Measurements from ENCODE around the gene PANK2.
"Not testable (repeated sequence)": the region's sequence is repeated elsewhere in the genome, so short reads cannot be mapped to it uniquely, and the experiment has no call there.

Gene PANK2

GRCh38 chr20:3935295-3935955, 46.2 kb downstream of the PANK2 start:
- H3K4me3 ChIP-seq (ENCODE audit: low read length): no peak overlapping the region
- TF ChIP-seq ZNF274 (IDR thresholded peaks at IDR 0.05; ENCODE audit: low read depth, low read length): no peak

DNA sequence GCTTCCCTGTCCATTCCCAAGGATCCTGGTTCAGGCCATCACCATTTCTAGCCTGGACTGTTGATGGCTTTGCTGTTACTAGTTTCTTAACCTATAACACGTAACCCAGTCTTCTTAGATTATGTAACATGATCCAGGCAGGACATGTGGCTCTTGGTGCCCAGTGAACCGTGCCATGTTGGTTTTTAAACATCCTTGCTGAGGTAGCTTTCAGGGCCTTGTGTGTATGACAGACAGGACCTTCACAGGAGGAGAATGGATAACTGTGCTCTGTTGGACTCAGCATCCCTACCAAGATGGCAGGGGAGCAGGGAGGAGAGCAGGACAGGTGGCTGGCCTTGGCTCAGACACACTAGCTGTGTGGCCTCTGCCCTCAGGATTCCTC, 46.8 kb downstream of the PANK2 start:
- no peak overlapping the region for H3K4me3 ChIP-seq (ENCODE audit: low read length)
- TF ChIP-seq ZNF274 (IDR thresholded peaks at IDR 0.05; ENCODE audit: low read depth, low read length): no peak

GRCh38 chr20:3937618-3938017, 48.4 kb downstream of the PANK2 start:
- no peak overlapping the region for H3K4me3 ChIP-seq (ENCODE audit: low read length)
- TF ChIP-seq ZNF274 (IDR thresholded peaks at IDR 0.05; ENCODE audit: low read depth, low read length): no peak

DNA sequence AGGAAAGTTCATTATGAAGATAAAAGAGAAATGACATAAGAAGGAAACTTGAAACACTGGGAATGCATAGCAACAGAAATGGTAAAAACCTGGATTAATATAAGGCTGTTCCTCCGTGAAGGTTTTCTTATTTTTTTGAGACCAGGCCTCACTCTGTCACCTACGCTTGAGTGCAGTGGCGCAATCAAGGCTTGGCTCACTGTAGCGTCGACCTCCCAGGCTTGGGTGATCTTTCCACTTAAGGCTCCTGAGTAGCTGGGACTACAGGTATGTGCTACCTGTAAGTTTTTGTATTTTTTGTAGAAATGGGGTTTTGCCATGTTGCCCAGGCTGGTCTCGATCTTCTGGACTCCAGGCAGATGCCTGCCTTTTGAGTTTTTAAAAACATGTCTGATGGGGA, 51.7 kb downstream of the PANK2 start:
- H3K4me3 ChIP-seq (ENCODE audit: low read length): no peak overlapping the region

GRCh38 chr20:3946666-3947065, 57.5 kb downstream of the PANK2 start:
- H3K4me3 ChIP-seq (ENCODE audit: low read length): not testable (repeated sequence)

More for the DNA sequence above, 51.7 kb downstream of the PANK2 start:
- no peak for TF ChIP-seq ZNF274 (IDR thresholded peaks at IDR 0.05; ENCODE audit: low read depth, low read length)

DNA sequence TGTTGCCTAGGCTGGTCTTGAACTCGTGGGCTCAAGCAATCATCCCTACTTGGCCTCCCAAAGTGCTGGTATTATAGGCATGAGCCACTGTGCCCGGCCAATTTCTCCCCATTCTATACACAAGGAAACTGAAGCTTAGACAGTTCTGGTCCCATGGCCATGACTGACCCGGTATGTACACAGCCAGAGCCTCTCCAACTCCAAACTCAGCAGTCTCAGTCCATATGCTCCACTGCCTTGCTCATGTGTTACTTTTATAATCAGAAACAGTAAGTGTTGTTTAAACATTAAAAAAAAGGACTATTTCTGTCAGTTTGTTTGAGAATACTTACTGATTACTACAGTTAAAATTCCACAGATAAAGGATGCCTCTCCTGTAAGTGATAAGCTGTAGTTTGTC, 75.5 kb downstream of the PANK2 start:
- TF ChIP-seq ZNF274 (IDR thresholded peaks at IDR 0.05; ENCODE audit: low read depth, low read length): no peak
- H3K4me3 ChIP-seq (ENCODE audit: low read length): no peak overlapping the region

DNA sequence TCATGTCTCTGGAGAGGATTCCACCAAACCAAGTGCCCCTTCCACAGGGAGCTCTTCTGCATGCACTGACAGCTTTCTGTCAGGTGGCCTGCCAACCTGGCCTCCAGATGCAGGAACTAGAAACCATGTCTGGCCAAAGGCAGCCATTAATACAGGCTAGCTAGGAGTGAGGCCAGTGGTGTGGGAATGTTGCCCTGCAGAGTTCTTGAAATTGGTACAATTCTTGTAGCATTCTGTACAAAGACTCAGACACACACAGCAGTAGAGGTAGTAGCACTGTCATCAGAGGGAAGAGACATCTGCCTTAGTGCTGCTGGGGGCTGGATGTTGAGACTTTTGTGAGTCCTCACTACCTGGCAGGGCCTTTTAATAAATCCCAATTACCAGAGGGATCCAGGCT, 77.4 kb downstream of the PANK2 start:
- TF ChIP-seq ZNF274 (IDR thresholded peaks at IDR 0.05; ENCODE audit: low read depth, low read length): no peak
- H3K4me3 ChIP-seq (ENCODE audit: low read length): no peak overlapping the region

DNA sequence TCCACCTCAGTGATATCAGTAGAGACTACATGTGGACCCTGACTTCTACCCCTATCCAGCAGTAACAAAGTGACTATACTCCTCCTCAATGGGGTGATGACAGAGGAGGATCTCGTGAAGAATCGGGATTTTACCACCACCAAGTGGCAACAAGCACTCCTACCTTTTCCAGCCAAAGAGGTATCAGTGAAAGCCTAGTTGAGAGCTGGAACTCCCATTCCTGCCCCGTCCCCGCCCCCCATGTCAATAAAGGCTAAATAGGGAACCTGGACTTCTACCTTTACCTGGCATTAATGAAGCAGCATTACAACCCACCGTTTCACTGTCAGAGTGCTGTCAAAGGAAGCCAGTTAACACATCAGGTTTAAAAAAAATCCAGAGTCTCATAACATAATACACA, 80.8 kb downstream of the PANK2 start:
- no peak overlapping the region for H3K4me3 ChIP-seq (ENCODE audit: low read length)
- TF ChIP-seq ZNF274 (IDR thresholded peaks at IDR 0.05; ENCODE audit: low read depth, low read length): no peak

- no peak overlapping the region for H3K4me3 ChIP-seq (ENCODE audit: low read length)
- TF ChIP-seq ZNF274 (IDR thresholded peaks at IDR 0.05; ENCODE audit: low read depth, low read length): no peak
These were observed 82.0 kb downstream of the PANK2 start for GRCh38 chr20:3971145-3971544.

DNA sequence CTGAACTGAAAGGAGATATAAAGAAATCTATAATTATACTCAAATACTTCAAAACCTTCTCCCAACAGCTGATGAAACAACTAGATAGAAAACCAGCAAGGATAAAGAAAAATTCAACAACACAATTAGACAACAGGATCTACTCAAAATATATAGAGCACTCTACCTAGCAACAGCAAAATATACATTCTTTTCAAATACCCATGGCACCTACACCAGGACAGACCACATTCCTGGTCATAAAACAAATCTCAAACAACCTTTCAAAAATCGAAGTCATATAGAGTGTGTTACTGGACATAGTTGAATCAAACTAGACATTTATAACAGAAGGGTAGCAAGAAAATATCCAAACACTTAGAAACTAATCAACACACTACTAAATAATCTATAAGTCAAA, 83.0 kb downstream of the PANK2 start:
- TF ChIP-seq ZNF274 (IDR thresholded peaks at IDR 0.05; ENCODE audit: low read depth, low read length): no peak
- no peak overlapping the region for H3K4me3 ChIP-seq (ENCODE audit: low read length)

GRCh38 chr20:3972631-3973030, 83.4 kb downstream of the PANK2 start:
- not testable (repeated sequence) for H3K4me3 ChIP-seq (ENCODE audit: low read length)

DNA sequence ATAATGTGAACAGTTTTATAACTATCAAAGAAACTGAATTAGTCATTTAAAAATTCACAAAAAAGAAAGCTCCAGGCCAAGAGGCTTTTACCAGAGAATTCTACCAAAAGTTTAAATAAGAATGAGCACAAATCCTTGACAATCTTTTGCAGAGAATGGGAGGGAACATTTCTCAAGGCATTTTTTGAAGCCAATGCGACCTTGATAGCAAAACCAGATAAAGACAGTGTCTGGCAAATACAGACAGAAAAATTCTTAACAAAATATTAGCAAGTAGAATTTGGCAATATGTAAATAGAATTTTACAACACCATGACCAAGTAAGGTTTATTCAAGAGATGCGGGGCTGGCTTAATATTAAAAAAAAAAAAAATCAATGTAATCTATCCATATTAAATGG, 84.5 kb downstream of the PANK2 start:
- no peak for TF ChIP-seq ZNF274 (IDR thresholded peaks at IDR 0.05; ENCODE audit: low read depth, low read length)

DNA sequence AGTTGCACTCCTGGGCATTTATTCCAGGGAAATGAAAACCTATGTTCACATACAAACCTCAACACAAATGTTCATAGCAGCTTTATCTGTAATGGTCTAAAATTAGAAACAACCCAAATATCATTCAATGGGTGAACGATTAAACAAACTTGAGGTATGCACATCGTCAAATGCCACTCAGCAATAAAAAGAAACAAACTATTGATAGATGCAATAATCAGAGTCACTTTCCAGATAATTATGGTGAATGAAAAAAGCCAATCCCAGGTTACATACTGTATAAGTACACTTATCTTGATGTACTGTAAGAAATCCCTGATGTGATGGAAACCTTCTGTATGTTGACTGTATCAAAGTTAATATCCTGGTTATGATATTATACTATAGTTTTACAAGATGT, 87.3 kb downstream of the PANK2 start:
- H3K4me3 ChIP-seq (ENCODE audit: low read length): no peak overlapping the region
- TF ChIP-seq ZNF274 (IDR thresholded peaks at IDR 0.05; ENCODE audit: low read depth, low read length): no peak

More for the DNA sequence above, 84.5 kb downstream of the PANK2 start:
- no peak overlapping the region for H3K4me3 ChIP-seq (ENCODE audit: low read length)

Measured in GM08714 (cell line).